Panc1 (cell line): ENCODE measurements around the gene GLI1. TPM values are rescaled to one million over a fixed set of nuclear protein-coding genes. Genes with fewer than 3 reads are reported as not detected.

Experiments
- ATAC-seq: fragments of 200-7000 bp; cut with Tn5 transposase; 2 replicates; pipeline ENCODE4 v1.9.1; 2020; ENCODE audit warnings: mild to moderate bottlenecking, moderate library complexity
- BruUV-seq: library from RNA; stranded (reverse); fragments of 400-500 nt; replicated peaks from 2 replicates; lab custom pipeline; 2021; lab: Mats Ljungman, UMichigan
- CTCF ChIA-PET: fragments of 300-600 bp; sonication (Branson Sonifier 250); formaldehyde crosslinking; loops from one replicate; lab custom pipeline; 2022; ENCODE audit warnings: antibody characterized with exemption; lab: Charles Lee
- POLR2A ChIA-PET: fragments of 300-600 bp; sonication (Branson Sonifier 250); formaldehyde crosslinking; loops from one replicate; lab custom pipeline; 2022; ENCODE audit warnings: antibody characterized with exemption; lab: Charles Lee
- DNase-seq: peaks from one replicate; pipeline ENCODE4 v3.0.0-alpha.2; 2010; ENCODE audit warnings: low read depth, low spot score
- H3K27ac ChIP-seq: 2 replicates; pipeline ENCODE4 v1.5.1; 2011; ENCODE audit warnings: mild to moderate bottlenecking, low read length, inconsistent platforms
- H3K27me3 ChIP-seq: fragments of 200-500 bp; sonication (Bioruptor generic); 2 replicates; pipeline ENCODE4 v1.6.0; 2014; ENCODE audit warnings: low read length, inconsistent platforms; ENCODE audit not compliant: control insufficient read depth, insufficient read depth
- H3K36me3 ChIP-seq: fragments of 200-500 bp; sonication (Bioruptor generic); 2 replicates; pipeline ENCODE4 v1.5.1; 2014; ENCODE audit warnings: inconsistent platforms, mild to moderate bottlenecking, low read length, moderate library complexity; ENCODE audit not compliant: control insufficient read depth, insufficient read depth
- H3K4me1 ChIP-seq: 2 replicates; pipeline ENCODE4 v1.5.1; 2011; ENCODE audit warnings: inconsistent platforms, mild to moderate bottlenecking, low read length, moderate library complexity; ENCODE audit not compliant: control insufficient read depth, insufficient read depth
- H3K4me3 ChIP-seq, 2 experiments: 2 replicates each; pipeline ENCODE4 v1.5.1; 2011 to 2012; ENCODE audit warnings: low read depth in 2 of 2, low read length in 2 of 2, mild to moderate bottlenecking in 2 of 2, inconsistent platforms in 1 of 2, moderate library complexity in 1 of 2
- H3K9me3 ChIP-seq: fragments of 200-500 bp; sonication (Bioruptor generic); 2 replicates; pipeline ENCODE4 v1.5.1; 2014; ENCODE audit warnings: low read depth, mild to moderate bottlenecking, inconsistent platforms, low read length, moderate library complexity; ENCODE audit not compliant: control insufficient read depth, insufficient read depth
- CTCF ChIP-seq: fragments of 450-650 bp; IDR thresholded peaks from 2 replicates; pipeline ENCODE4 v1.5.1; 2017; ENCODE audit warnings: mild to moderate bottlenecking
- POLR2AphosphoS5 ChIP-seq: IDR thresholded peaks from 2 replicates; pipeline ENCODE4 v1.6.1; 2012; ENCODE audit warnings: mild to moderate bottlenecking, low read depth, low read length, moderate library complexity
- SIN3A ChIP-seq: IDR thresholded peaks from 2 replicates; pipeline ENCODE4 v1.6.1; 2012; ENCODE audit warnings: low read depth, mild to moderate bottlenecking, low read length, moderate library complexity, borderline replicate concordance; ENCODE audit not compliant: insufficient read depth
- TCF7L2 ChIP-seq: IDR thresholded peaks from 2 replicates; pipeline ENCODE4 v1.6.1; 2011; ENCODE audit warnings: mild to moderate bottlenecking, low read depth, low read length, inconsistent platforms
- in situ Hi-C: cut with HindIII; loops from 2 replicates; pipeline ENCODE4 v1.10.0; 2016; ENCODE audit warnings: low sequenced_read_pairs, low pct_unique_long_range_greater_than_20kb
- intact Hi-C: fragments of 100-400 bp; cut with micrococcal nuclease; formaldehyde crosslinking; loops from one replicate; pipeline ENCODE4 v1.10.0; 2022; ENCODE audit not compliant: unreplicated experiment
- total RNA-seq: library from RNA; stranded (reverse); gene quantifications from one replicate; pipeline ENCODE4 v1.2.1, GENCODE V29; 2021; ENCODE audit not compliant: unreplicated experiment
- TF ChIP-seq, protein P1 (sequence below), 2 experiments: IDR thresholded peaks; 2 replicates each; pipeline ENCODE4 v1.6.1; 2011 to 2012; ENCODE audit warnings: low read depth in 2 of 2, control low read depth in 1 of 2, low read length in 1 of 2, mild to moderate bottlenecking in 1 of 2, moderate library complexity in 1 of 2; ENCODE audit not compliant: insufficient read depth in 1 of 2

Gene GLI1
- total RNA-seq, 1 experiment from 2014 or later, result 6.5 TPM

DNA sequence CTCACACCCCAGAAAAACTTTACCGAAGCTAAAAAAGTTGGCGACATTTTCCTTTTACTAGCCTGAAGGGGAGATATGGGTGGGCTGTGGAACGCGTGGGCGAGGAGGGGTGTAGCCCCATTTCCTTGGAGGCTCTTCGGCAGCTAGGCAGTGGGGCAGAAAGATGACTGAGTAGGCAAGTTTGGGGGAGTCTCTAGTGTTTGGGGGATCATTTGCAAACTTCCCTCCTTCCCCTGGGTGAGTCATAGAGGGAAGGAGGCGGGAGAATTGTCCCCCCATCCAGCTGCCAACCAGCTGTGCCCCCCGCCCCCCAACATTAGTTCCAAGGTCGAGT lies 2.3 kb downstream of the GLI1 start:
- BruUV-seq, result no TSS peak
- Histone ChIP-seq H3K4me1 (peaks cover 15% of the 10 kb centered on the region), H3K27ac (peak overlapping the region; percentile 85), H3K9me3 (no peaks in the 10 kb centered on the region), H3K27me3 (no peaks in the 10 kb centered on the region), H3K36me3 (no peaks in the 10 kb centered on the region), H3K4me3 (peak overlapping the region; percentile 63 to 72)
- POLR2A ChIA-PET, result interaction anchor here (0.6 kb wide), 1 partner anchor 764 kb away, joined by 7 read pairs; no protein-coding TSS in a partner anchor
- intact Hi-C loops (no loop called here), in situ Hi-C loops (no loop called here)
- no peak for TF ChIP-seq CTCF
- no peak for TF ChIP-seq POLR2AphosphoS5
- no peak for TF ChIP-seq TCF7L2
- no peak for TF ChIP-seq SIN3A
- TF ChIP-seq, protein P1, sequence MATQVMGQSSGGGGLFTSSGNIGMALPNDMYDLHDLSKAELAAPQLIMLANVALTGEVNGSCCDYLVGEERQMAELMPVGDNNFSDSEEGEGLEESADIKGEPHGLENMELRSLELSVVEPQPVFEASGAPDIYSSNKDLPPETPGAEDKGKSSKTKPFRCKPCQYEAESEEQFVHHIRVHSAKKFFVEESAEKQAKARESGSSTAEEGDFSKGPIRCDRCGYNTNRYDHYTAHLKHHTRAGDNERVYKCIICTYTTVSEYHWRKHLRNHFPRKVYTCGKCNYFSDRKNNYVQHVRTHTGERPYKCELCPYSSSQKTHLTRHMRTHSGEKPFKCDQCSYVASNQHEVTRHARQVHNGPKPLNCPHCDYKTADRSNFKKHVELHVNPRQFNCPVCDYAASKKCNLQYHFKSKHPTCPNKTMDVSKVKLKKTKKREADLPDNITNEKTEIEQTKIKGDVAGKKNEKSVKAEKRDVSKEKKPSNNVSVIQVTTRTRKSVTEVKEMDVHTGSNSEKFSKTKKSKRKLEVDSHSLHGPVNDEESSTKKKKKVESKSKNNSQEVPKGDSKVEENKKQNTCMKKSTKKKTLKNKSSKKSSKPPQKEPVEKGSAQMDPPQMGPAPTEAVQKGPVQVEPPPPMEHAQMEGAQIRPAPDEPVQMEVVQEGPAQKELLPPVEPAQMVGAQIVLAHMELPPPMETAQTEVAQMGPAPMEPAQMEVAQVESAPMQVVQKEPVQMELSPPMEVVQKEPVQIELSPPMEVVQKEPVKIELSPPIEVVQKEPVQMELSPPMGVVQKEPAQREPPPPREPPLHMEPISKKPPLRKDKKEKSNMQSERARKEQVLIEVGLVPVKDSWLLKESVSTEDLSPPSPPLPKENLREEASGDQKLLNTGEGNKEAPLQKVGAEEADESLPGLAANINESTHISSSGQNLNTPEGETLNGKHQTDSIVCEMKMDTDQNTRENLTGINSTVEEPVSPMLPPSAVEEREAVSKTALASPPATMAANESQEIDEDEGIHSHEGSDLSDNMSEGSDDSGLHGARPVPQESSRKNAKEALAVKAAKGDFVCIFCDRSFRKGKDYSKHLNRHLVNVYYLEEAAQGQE (IDR thresholded peaks at IDR 0.05; ENCODE audit: insufficient read depth in 1 of 2, low read depth in 2 of 2, low read length in 1 of 2), result no peak
- CTCF ChIA-PET, result interaction anchor here (0.7 kb wide), 1 partner anchor 9 kb away, joined by 3 read pairs; no protein-coding TSS in a partner anchor
- ATAC-seq (peak; percentile 2), DNase-seq (no peak)

DNA sequence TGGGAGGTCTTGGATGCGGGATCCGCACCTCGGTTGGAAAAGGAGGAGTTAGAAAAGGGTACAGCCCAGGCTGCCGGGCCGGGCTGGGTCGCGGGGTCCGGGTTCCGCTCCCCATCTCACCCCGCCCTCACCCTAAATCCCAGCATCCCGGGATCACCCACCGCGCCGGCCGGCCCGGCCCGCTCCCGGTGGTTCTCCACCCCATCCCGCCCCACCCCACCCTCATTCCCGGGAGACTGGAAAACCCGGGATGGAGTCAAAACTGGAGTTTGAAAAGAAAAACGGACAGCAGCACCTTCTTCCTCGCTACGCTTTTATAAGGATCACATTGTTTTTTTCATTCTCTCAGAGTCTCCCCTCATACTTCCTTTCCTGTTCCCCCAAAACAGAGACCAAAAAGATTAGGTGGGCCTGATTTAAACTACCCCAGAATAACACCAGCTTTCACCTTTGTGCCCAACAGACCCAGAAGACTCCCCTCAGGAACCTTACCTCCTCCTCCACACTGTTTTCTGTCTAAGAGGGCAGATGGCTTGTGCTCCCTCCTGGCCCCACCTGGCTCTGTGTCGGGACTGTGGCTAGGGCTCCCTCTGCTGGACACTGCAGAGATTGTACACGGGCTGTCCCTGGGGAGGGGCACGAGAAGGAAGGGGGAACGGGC lies 2.8 kb downstream of the GLI1 start:
- Histone ChIP-seq H3K27me3 (no peaks in the 10 kb centered on the region), H3K36me3 (no peaks in the 10 kb centered on the region), H3K4me3 (peak overlapping the region; percentile 63 to 72), H3K27ac (peak overlapping the region; percentile 85), H3K9me3 (no peaks in the 10 kb centered on the region), H3K4me1 (peaks cover 15% of the 10 kb centered on the region)
- intact Hi-C loops, result no loop called here
- no TSS peak for BruUV-seq
- ChIA-PET POLR2A (no interaction called here), CTCF (interaction anchor here (0.7 kb wide), 1 partner anchor 10 kb away, joined by 3 read pairs; no protein-coding TSS in a partner anchor)
- in situ Hi-C loops, result no loop called here
- peak; percentile 87 for ATAC-seq
- DNase-seq, result peak; percentile 94
- peak; percentile 97 for TF ChIP-seq CTCF
- peak; percentile 20; the same call in 1 of the 2 replicates for TF ChIP-seq SIN3A
- no peak for TF ChIP-seq TCF7L2
